Loucy (cell line): ENCODE data around the gene OR6V1.

Experiments
- CTCF ChIP-seq: fragments of 200-600 bp; sonication (generic); conservative IDR thresholded peaks from 2 replicates; pipeline ENCODE4 v1.5.1; 2014; ENCODE audit warnings: mild to moderate bottlenecking, antibody characterized with exemption, low read length
- EZH2phosphoT487 ChIP-seq: fragments of 200-600 bp; IDR thresholded peaks from 2 replicates; pipeline ENCODE4 v1.6.1; 2018; ENCODE audit warnings: antibody characterized with exemption, mild to moderate bottlenecking, moderate library complexity, borderline replicate concordance

DNA sequence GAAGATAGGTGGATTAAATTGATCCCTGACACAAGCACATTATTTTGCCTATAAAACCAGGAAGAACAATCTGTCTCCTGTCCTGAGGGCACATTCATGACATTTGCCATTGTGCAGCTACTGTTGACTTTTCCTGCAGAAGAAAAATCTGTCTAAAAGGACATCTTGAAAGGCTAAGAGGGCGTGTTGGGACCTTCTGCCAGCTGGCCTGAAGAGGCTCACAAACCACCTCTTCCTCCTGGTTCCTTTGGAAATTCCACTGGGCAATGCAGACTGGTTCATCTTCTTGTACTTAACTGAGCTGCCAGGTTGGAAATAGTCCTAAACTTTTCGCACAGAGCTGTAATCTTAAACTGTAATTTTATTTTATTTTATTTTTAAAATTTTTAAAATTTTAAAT, 44.0 kb downstream of the OR6V1 start:
- TF ChIP-seq CTCF (no peak), EZH2phosphoT487 (no peak)
